HCT116 (cell line): ENCODE data around the gene LHX3.

Experiments used
- CEBPB ChIP-seq: IDR thresholded peaks from 2 replicates; pipeline ENCODE4 v1.6.1; 2012; ENCODE audit warnings: low read depth
- CTCF ChIP-seq, 3 experiments: fragments of 200-600 bp in 1 of 3; sonication (generic) in 1 of 3; IDR thresholded peaks in 2 of 3; conservative IDR thresholded peaks in 1 of 3; 2 replicates each; pipeline ENCODE4 v1.5.1; 2012 to 2017; ENCODE audit warnings: low read depth in 2 of 3, low read length in 2 of 3, antibody characterized with exemption in 1 of 3, borderline replicate concordance in 1 of 3, control low read depth in 1 of 3, mild to moderate bottlenecking in 1 of 3, mixed read lengths in 1 of 3, mixed run types in 1 of 3, moderate library complexity in 1 of 3; ENCODE audit not compliant: insufficient read depth in 1 of 3
- ELF1 ChIP-seq: IDR thresholded peaks from 2 replicates; pipeline ENCODE4 v1.6.1; 2012; ENCODE audit warnings: low read depth, borderline replicate concordance
- EZH2 ChIP-seq: fragments of 200-600 bp; sonication (generic); IDR thresholded peaks from 2 replicates; pipeline ENCODE4 v1.6.1; 2017; ENCODE audit warnings: antibody characterized with exemption, mixed run types
- EZH2phosphoT487 ChIP-seq: fragments of 200-600 bp; IDR thresholded peaks from 2 replicates; pipeline ENCODE4 v1.6.1; 2018; ENCODE audit warnings: antibody characterized with exemption, borderline replicate concordance
- JUND ChIP-seq: IDR thresholded peaks from 2 replicates; pipeline ENCODE4 v1.6.1; 2012
- MAX ChIP-seq: IDR thresholded peaks from 2 replicates; pipeline ENCODE4 v1.6.1; 2012
- POLR2A ChIP-seq: IDR thresholded peaks from 2 replicates; pipeline ENCODE4 v1.7.0; 2011; ENCODE audit warnings: borderline replicate concordance; ENCODE audit not compliant: insufficient read depth, insufficient read length; ENCODE audit errors: extremely low read depth
- REST ChIP-seq: IDR thresholded peaks from 2 replicates; pipeline ENCODE4 v1.6.1; 2012; ENCODE audit warnings: low read depth
- SIN3A ChIP-seq: IDR thresholded peaks from 2 replicates; pipeline ENCODE4 v1.6.1; 2012; ENCODE audit warnings: low read depth
- SRF ChIP-seq: IDR thresholded peaks from 2 replicates; pipeline ENCODE4 v1.6.1; 2012; ENCODE audit warnings: low read depth
- YY1 ChIP-seq: IDR thresholded peaks from 2 replicates; pipeline ENCODE4 v1.6.1; 2011; ENCODE audit warnings: low read length, low read depth, moderate library complexity, mild to moderate bottlenecking; ENCODE audit not compliant: insufficient replicate concordance; ENCODE audit errors: extremely low read depth
- ZNF274 ChIP-seq: fragments of 200-500 bp; sonication (Bioruptor generic); IDR thresholded peaks from 2 replicates; pipeline ENCODE4 v1.6.1; 2014; ENCODE audit warnings: mild to moderate bottlenecking, low read depth, low read length, inconsistent platforms

GRCh38 chr9:136189394-136190236 is 15.3 kb downstream of the LHX3 start:
- TF ChIP-seq CTCF (IDR thresholded peaks at IDR 0.05 in 2 of 3, conservative IDR thresholded peaks at IDR 0.05 in 1 of 3; ENCODE audit: borderline replicate concordance in 1 of 3, insufficient read depth in 1 of 3, low read depth in 2 of 3, low read length in 2 of 3) (no peak), SRF (no peak), MAX (no peak), CEBPB (no peak), ELF1 (no peak), EZH2 (no peak), ZNF274 (no peak), REST (no peak), YY1 (no peak), SIN3A (no peak), POLR2A (no peak), EZH2phosphoT487 (no peak), JUND (no peak)
